Endothelial cell of umbilical vein (primary cell): ENCODE measurements around the gene TMC2. TPM values are rescaled to one million over a fixed set of nuclear protein-coding genes. Genes with fewer than 3 reads are reported as not detected.

Experiments used
- BruUV-seq: library from RNA; stranded (reverse); fragments of 400-500 nt; replicated peaks from 2 replicates; lab custom pipeline; 2021; lab: Mats Ljungman, UMichigan
- CTCF ChIA-PET: fragments of 300-600, 350-600 bp; sonication (Branson Sonifier 250); formaldehyde crosslinking; loops from one replicate; lab custom pipeline; 2021; ENCODE audit warnings: antibody characterized with exemption, inconsistent platforms; lab: Charles Lee
- POLR2A ChIA-PET: fragments of 300-600, 350-600 bp; sonication (Branson Sonifier 250); formaldehyde crosslinking; loops from one replicate; lab custom pipeline; 2021; ENCODE audit warnings: antibody characterized with exemption, inconsistent platforms; lab: Charles Lee
- DNase-seq: peaks from one replicate; pipeline ENCODE4 v3.0.0-alpha.2; 2011; ENCODE audit warnings: low read depth, low spot score
- FAIRE-seq: peaks from 2 replicates; lab custom pipeline; 2011; peaks lifted over from hg19 to GRCh38; lab: Jason Lieb, UNC
- H2AFZ ChIP-seq: 2 replicates; pipeline ENCODE4 v1.6.0; 2012; ENCODE audit warnings: low read depth, low read length, control low read depth, inconsistent platforms
- H3K27ac ChIP-seq: 2 replicates; pipeline ENCODE4 v1.5.1; 2011; ENCODE audit warnings: low read depth, mild to moderate bottlenecking, control low read depth, low read length, moderate library complexity; ENCODE audit not compliant: insufficient read depth
- H3K27me3 ChIP-seq, 2 experiments: 2 replicates each; pipeline versions ENCODE4 v1.6.0 to v1.6.1; 2011; ENCODE audit warnings: low read length in 2 of 2, mixed read lengths in 1 of 2; ENCODE audit not compliant: control insufficient read depth in 2 of 2, insufficient read depth in 2 of 2
- H3K36me3 ChIP-seq, 2 experiments: 2 replicates in 1 of 2; 3 replicates in 1 of 2; pipeline ENCODE4 v1.5.1; 2011; ENCODE audit warnings: low read length in 2 of 2, mild to moderate bottlenecking in 1 of 2, moderate library complexity in 1 of 2; ENCODE audit not compliant: control insufficient read depth in 2 of 2, insufficient read depth in 2 of 2; ENCODE audit errors: extremely low read depth in 1 of 2
- H3K4me1 ChIP-seq: 3 replicates; pipeline ENCODE4 v1.5.1; 2011; ENCODE audit warnings: mild to moderate bottlenecking, low read length; ENCODE audit not compliant: control insufficient read depth, insufficient read depth; ENCODE audit errors: extremely low read depth
- H3K4me2 ChIP-seq: 2 replicates; pipeline ENCODE4 v1.6.1; 2011; ENCODE audit warnings: low read length, control low read depth, mixed read lengths; ENCODE audit not compliant: insufficient read depth
- H3K4me3 ChIP-seq, 3 experiments: fragments of 200-600 bp in 1 of 3; sonication (generic), shearing (Covaris generic) in 1 of 3; replicated peaks in 1 of 3; 2 replicates each; pipeline ENCODE4 v1.5.1; 2011 to 2016; ENCODE audit warnings: control low read depth in 3 of 3, low read length in 3 of 3, mild to moderate bottlenecking in 2 of 3, inconsistent platforms in 1 of 3, low read depth in 1 of 3, moderate library complexity in 1 of 3; ENCODE audit not compliant: insufficient read depth in 1 of 3
- H3K79me2 ChIP-seq: 2 replicates; pipeline ENCODE4 v1.6.0; 2012; ENCODE audit warnings: low read length, inconsistent platforms; ENCODE audit not compliant: control insufficient read depth, insufficient read depth
- H3K9ac ChIP-seq: replicated peaks from 2 replicates; pipeline ENCODE3; 2011; ENCODE audit warnings: low read length, control low read depth; ENCODE audit not compliant: insufficient read depth; ENCODE audit errors: extremely low read depth
- H3K9me1 ChIP-seq: replicated peaks from 3 replicates; pipeline ENCODE4 v1.6.0; 2011; ENCODE audit warnings: mild to moderate bottlenecking, low read length; ENCODE audit not compliant: control insufficient read depth, insufficient read depth; ENCODE audit errors: extremely low read depth
- H3K9me3 ChIP-seq: replicated peaks from 2 replicates; pipeline ENCODE4 v1.5.1; 2012; ENCODE audit warnings: low read length, inconsistent platforms; ENCODE audit not compliant: control insufficient read depth, insufficient read depth
- H4K20me1 ChIP-seq: replicated peaks from 2 replicates; pipeline ENCODE3; 2011; ENCODE audit warnings: mild to moderate bottlenecking, low read length; ENCODE audit not compliant: control insufficient read depth, insufficient read depth; ENCODE audit errors: extremely low read depth
- CTCF ChIP-seq, 2 donors: IDR thresholded peaks; 1 replicate in 1 of 2; 2 replicates in 1 of 2; pipeline ENCODE4 v1.5.1; 2011; ENCODE audit warnings: low read length in 2 of 2, mild to moderate bottlenecking in 2 of 2, moderate library complexity in 2 of 2, control low read depth in 1 of 2, inconsistent platforms in 1 of 2, low read depth in 1 of 2; ENCODE audit not compliant: insufficient read depth in 1 of 2; ENCODE audit errors: extremely low read depth in 1 of 2
- EZH2 ChIP-seq: IDR thresholded peaks from 2 replicates; pipeline ENCODE4 v1.6.1; 2012; ENCODE audit warnings: borderline replicate concordance, low read depth, mild to moderate bottlenecking, moderate library complexity, low read length, inconsistent platforms; ENCODE audit not compliant: severe bottlenecking
- FOS ChIP-seq: IDR thresholded peaks from 2 replicates; pipeline ENCODE4 v1.6.1; 2011; ENCODE audit warnings: mild to moderate bottlenecking, low read length, moderate library complexity, borderline replicate concordance; ENCODE audit not compliant: insufficient read depth
- GATA2 ChIP-seq: IDR thresholded peaks from 2 replicates; pipeline ENCODE4 v1.7.0; 2011; ENCODE audit warnings: low read depth, mild to moderate bottlenecking, moderate library complexity, mixed read lengths, low read length; ENCODE audit not compliant: insufficient read length, insufficient read depth
- JUN ChIP-seq: IDR thresholded peaks from 2 replicates; pipeline ENCODE4 v1.6.1; 2011; ENCODE audit warnings: borderline replicate concordance, low read depth; ENCODE audit not compliant: insufficient read length, insufficient read depth
- MAX ChIP-seq: IDR thresholded peaks from 2 replicates; pipeline ENCODE4 v1.6.1; 2011; ENCODE audit not compliant: insufficient read depth, insufficient read length
- MYC ChIP-seq: IDR thresholded peaks from one replicate; pipeline ENCODE4 v1.6.1; 2011; ENCODE audit warnings: mild to moderate bottlenecking, low read depth, low read length
- POLR2A ChIP-seq: IDR thresholded peaks from 2 replicates; pipeline ENCODE4 v1.6.1; 2012; ENCODE audit warnings: low read depth, mild to moderate bottlenecking, control low read depth, low read length
- POLR2AphosphoS5 ChIP-seq: IDR thresholded peaks from 2 replicates; pipeline ENCODE4 v1.6.1; 2012; ENCODE audit warnings: low read depth, mild to moderate bottlenecking, control low read depth, low read length, moderate library complexity; ENCODE audit not compliant: insufficient read depth
- dilution Hi-C: fragments of 300-500 bp; cut with MboI; formaldehyde crosslinking; loops from one replicate; pipeline ENCODE4 v1.15.0; 2019; ENCODE audit warnings: low sequenced_read_pairs; ENCODE audit not compliant: extremely low pct_ligation_motif_present
- intact Hi-C: fragments of 100-400 bp; cut with micrococcal nuclease; formaldehyde crosslinking; loops from one replicate; pipeline ENCODE4 v1.10.0; 2022
- polyA plus RNA-seq, 4 experiments: library from polyadenylated mRNA; depleted of rRNA in 3 of 4; stranded (reverse) in 3 of 4; unstranded in 1 of 4; fragments of >200 nt; gene quantifications; 2 replicates each; pipeline versions ENCODE4 v1.2.1 to v1.2.3, GENCODE V29; 2011 to 2012; ENCODE audit warnings: missing spikeins in 1 of 4
- total RNA-seq: library from RNA; stranded (reverse); gene quantifications from 2 replicates; pipeline ENCODE4 v1.2.3, GENCODE V29; 2021

Gene TMC2
- total and polyA plus RNA-seq, 2 donors (not counting 3 experiments of a cell fraction or from before 2014, with no cell fraction given): not detected

- no peak for DNase-seq
- Histone ChIP-seq H3K27me3 (peaks cover 6 to 11% of the 10 kb centered on the region in 2 experiments), H4K20me1 (no peaks in the 10 kb centered on the region), H3K9me1 (no peaks in the 10 kb centered on the region), H3K9ac (no peak overlapping the region), H3K9me3 (no peaks in the 10 kb centered on the region), H3K79me2 (no peaks in the 10 kb centered on the region), H3K4me1 (no peaks in the 10 kb centered on the region), H3K4me2 (no peak overlapping the region), H2AFZ (no peak overlapping the region), H3K36me3 (no peaks in the 10 kb centered on the region), H3K27ac (no peak overlapping the region), H3K4me3 (no peak overlapping the region)
- CTCF ChIA-PET: no interaction called here
- POLR2A ChIA-PET: no interaction called here
- BruUV-seq: no TSS peak
- intact Hi-C loops (no loop called here), dilution Hi-C loops (no loop called here)
- no peak for FAIRE-seq
- TF ChIP-seq POLR2AphosphoS5 (no peak), JUN (no peak), CTCF (IDR thresholded peaks at IDR 0.05; ENCODE audit: extremely low read depth in 1 of 2, insufficient read depth in 1 of 2, low read depth in 1 of 2, low read length in 2 of 2) (no peak), EZH2 (no peak), GATA2 (no peak), MYC (no peak), MAX (no peak), POLR2A (no peak), FOS (no peak)
Observed at GRCh38 chr20:2578475-2579192, 42.3 kb downstream of the TMC2 start.
